GM21360 (cell line): ENCODE measurements around the gene ADAMTS7.
"Not testable (repeated sequence)": the region's sequence is repeated elsewhere in the genome, so short reads cannot be mapped to it uniquely, and the experiment has no call there.

Experiments used
- ATAC-seq: cut with Tn5 transposase; IDR thresholded peaks from one replicate; pipeline ENCODE4 v1.9.1; 2021; ENCODE audit warnings: mild to moderate bottlenecking, moderate library complexity; ENCODE audit not compliant: unreplicated experiment

The ADAMTS7 gene

GRCh38 chr15:78766041-78766440, 45.2 kb downstream of the ADAMTS7 start:
- no peak for ATAC-seq

DNA sequence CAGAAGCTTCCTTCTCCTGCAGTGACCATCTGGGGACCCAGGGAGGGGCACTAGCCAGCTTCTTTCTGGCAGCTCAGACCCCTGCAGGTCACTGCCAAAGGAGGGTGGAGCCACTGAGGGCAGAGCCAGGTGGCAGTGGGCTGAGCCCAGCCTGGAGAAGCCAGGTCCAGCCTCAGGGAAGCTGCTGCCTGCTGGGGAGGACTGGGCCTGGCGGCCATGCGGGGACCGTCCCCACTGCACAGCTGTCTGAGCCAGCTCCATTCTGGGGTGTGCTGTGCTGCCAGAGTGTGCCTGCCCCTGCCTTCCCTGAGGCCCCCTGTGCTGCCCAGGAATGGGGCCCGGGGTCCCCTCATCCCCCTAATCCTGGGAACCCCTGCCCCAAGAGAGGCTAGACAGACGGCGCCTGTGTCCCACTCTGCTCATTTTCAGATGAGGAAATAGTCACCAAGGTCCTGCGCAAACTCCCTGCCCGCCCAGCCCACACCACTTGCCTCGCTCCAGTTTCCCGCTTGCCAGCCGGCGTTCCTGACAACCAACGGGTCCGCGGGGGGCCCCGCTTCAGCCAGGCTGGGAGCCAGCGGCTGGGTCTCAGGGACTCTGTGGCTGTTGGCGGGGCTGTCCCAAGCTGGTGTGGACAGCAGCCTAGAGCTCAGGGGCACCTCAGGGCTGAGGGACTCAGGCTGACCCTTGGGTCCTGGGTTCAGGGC, 46.0 kb downstream of the ADAMTS7 start:
- ATAC-seq, result not testable (repeated sequence)

DNA sequence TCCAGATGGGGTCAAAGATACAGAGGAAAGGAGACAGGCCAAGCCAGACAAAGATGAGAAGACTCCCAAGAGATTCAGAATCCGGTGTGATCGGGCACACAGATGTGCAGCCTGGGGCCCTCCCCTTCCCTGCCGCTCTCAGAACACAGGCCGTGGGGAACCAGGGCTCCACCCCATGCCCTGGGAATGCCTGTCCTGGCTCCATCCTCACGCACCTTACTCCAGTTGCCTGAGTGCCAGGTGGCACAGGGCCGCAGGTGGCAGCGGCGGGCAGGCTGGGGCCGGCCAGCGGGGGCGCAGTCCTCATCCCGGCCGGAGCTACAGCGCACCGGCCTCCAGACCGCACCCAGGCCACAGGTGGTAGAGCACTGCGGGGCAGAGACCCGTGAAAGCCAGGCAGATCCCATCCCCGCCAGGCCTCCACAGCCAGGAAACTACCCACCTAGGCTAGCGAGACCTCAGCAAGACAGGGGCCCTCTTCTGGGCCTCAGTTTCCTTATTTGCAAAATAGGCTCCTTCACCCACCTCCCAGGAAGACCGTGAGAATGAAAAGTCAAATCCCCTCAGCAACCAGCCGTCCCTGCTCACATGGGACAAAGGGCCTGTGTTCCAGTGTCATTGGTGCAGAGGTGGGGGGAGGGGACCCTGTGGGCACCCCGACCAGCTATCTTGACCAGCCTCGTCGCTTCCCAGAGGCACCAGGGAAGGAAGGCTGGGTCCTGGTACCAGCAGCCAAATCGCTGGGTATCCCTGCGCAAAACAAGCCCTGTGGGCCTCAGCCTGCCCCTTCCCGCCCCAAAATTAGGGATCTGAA, 46.7 kb downstream of the ADAMTS7 start:
- ATAC-seq, result not testable (repeated sequence)

DNA sequence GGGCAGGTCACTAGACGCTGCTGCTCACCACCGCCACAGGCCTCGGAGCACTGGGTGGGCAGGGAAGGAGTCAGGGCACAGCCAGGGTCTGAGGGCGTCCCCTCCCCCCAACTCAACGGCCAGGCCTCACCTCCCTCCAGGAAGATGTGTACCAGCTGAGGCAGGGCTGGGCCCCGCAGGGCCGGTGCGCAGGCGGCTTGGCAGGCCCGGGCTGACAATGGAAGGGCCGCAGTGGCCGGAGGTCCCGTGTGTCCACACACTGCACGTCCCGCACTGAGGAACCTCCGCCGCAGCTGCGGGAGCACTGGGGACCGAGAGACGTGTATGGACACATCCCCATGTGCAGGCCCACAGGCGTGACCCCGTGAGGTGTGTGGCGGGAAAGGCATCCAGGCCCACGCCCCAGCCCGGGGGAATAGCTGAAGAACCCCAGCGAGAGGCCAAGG, 47.4 kb downstream of the ADAMTS7 start:
- no peak for ATAC-seq

DNA sequence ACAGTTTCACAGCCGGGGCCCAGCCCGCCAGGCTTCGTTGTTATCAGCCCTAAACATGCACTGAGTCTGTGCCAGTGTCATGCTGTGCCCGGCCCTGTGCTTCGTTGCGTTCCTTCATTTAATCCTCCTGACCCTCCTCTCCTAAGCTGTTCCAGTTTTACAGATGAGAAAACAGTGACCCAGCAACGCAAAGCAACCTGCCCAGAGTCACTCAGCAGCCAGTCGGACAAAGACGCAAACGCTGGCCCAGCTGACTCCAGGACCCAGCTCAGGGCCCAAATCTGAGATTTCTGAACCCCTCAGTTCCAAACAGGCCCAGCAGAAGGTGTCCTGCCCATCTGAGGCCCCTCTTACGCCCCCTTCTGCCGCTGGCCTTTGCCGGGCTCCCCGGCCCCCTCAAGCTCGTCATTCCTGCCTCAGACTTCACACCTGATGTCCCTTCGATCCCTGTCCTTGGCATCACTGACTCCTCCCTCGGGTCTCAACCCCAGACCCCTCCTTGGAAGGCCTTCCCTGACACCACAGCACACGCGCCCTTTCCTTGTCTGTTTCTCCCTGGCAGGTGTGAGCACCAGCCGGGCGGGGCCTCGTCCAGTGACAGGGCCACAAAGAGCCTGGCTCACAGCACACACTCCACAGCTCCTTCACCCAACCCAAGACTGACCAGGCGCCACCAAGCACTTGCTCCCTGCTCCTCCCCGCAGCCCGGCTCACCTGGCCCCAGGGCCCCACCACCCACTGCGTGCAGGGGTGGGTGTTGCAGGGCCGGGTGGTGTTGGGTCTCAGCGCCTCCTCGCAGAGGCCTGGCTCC, 48.1 kb downstream of the ADAMTS7 start:
- no peak for ATAC-seq

DNA sequence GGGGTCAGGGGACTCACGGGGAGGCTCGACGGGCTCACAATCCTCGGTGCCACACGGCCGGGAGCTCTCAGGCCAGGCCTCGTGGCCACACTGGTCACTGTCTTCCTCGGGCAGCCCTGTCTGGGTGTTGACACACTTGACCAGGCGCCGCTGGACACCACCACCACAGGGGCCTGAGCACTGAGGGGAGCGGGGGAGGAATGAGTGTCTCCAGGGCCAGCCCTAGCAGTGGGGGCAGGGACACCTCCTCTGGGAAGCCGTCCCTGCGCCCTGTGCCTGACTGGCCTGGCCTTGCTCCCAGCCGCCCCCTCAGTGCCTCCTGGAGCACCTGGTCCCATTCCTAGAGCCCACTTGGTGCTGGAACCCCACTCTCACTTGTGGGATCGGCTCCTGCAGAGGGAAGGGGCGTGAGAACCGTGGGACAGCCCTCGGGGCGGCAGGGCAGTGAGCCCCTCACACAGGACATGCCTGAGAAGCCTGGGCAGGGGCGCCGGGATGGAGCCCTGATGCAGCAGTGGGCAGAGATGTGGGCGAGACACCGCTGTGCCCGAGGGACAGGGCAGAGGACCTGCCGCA, 48.8 kb downstream of the ADAMTS7 start:
- ATAC-seq, result not testable (repeated sequence)

DNA sequence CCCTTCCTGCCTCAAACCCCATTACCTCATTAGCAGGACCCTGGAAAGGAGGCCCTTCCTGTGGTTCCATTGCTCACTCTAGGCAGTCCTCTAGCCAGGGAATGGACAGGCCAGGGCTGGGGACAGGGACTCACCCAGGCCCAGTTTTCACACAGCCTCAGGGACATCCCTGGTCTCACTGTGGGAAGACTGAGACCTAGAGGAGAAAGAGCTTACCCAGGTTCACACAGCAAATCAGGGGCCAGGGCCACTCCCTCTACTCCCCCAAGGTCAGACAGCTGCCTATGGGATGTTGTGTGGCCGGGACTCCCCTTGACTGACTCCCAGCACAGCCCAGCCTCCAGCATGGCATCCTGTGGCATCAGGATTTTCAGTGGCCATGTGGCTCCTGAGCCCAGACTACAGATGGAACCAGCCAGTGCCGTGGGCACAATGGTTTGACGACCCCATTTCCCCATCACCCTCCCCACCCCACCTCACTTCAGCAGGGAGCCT, 49.3 kb downstream of the ADAMTS7 start:
- ATAC-seq, result no peak

GRCh38 chr15:78761475-78761874, 49.8 kb downstream of the ADAMTS7 start:
- not testable (repeated sequence) for ATAC-seq

DNA sequence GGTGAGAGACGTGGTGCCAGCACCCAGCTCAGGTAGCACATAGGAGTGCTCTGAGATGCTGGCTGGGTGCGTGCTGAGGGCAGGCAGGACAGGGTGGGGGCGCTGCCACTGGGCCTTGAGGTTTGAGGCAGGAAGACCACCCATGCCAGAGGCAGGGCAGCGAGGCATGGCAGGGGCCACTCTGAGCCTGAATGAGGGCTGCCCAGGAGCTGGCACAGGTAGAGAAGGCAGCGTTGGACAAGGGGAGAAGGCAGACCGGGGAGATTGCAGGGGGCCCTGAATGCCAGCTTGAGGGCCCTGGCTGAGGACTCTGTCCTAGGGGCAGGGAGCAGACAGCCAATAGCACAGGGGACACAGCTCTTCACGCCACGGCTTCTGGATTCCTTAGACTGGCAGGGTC, 50.2 kb downstream of the ADAMTS7 start:
- no peak for ATAC-seq

- not testable (repeated sequence) for ATAC-seq
Measured at GRCh38 chr15:78760091-78760882, 51.0 kb downstream of the ADAMTS7 start.

DNA sequence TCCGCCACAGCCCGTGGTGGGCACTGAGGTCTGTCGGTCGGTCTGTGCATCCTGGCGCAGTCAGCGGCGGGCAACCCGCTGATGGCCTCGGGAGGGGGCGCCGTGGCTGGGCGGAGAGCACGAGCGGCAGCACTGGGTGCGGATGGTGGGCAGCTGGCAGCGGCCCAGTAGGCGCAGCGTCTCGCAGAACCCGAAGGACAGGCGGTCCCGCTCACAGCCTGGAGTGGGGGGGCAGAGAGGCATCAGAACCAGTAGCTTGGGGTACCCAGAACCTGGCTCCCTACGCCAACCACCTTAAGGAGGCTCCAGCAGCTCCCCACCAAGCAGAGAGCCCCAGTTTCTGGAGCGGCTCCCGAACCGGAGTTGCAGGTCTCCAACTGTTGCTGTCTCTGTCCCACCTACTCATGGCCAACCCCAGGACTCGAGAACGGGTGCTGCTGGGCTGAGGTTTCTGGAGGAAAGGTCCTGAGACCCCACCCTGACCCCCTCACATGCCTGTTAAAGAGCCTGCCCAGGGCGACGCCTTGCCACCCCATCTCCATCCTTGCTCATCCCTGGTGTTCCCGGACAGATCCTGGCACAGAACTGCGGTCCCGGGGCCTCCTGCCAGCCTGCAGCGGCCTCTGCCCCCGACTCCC, 51.8 kb downstream of the ADAMTS7 start:
- not testable (repeated sequence) for ATAC-seq

DNA sequence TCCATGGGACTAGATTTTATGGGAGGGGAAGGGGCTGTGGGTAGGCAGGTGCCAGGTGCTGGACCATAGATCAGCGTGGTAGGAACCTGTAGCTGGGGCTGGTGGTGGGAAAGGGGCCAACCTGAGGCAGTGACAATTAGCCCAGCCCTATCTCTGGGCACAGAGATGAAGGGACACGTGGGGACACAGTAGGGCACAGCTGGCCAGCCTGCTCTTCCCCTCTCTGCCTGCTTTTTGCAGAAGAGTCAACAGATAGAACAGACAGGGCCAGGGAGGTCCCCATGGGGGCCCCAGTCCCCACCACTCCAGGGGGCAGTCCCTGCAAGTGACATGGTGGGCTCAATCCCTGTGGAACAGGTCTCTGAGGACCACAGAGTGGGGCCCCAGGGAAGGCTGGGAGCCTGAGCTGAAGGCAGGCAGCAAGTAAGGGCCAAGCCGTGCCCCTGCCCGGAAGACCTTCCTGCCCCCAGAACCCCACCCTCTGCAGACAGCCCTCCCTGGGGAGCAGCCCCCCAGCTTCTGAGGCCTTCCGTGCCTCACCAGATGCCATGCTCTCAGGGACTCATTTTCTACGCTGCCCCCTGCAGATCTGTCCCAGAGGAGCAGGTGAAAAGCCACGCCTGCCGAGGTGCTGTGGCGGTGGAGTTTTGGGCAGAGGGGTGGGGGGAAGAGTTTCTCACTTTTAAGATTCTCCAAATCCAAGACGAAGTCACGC, 52.6 kb downstream of the ADAMTS7 start:
- not testable (repeated sequence) for ATAC-seq

- not testable (repeated sequence) for ATAC-seq
Measured at GRCh38 chr15:78758084-78758483, 53.2 kb downstream of the ADAMTS7 start.

- ATAC-seq, result no peak
Measured at GRCh38 chr15:78757636-78757905, 53.7 kb downstream of the ADAMTS7 start.

- ATAC-seq, result peak; percentile 55
Measured at GRCh38 chr15:78756781-78757635, 54.3 kb downstream of the ADAMTS7 start.

GRCh38 chr15:78755900-78756591, 55.2 kb downstream of the ADAMTS7 start:
- ATAC-seq, result not testable (repeated sequence)

DNA sequence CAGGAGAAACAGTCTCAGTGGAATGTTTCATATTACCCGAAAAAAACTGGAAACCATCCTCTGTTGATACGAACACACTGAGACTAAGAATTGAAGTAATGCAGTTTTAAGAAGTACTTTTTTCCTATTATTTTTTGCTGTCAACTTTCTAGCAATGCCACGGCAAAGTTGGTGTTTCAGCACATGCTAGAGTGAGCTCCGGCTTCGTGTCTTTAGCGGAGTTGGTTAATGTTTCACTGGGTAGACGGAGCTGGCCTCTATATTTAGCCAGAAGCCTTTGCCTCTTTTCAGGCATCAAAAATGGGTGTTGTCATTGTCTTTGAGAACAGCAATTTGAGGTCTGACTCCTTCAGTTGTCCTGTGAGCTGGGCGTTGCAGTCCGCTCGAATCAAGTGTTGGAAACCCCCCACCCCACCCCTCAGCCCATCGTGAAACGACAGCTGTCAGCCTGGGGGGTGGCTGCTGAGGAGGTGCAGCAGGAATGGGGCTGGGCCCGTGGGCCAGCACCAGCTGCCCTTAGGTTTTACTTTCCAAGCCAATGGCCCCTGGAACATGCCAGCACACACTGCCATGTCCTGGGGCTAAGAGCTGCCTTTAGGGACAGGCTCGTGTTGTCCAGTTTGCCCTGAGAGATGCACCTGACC, 56.5 kb downstream of the ADAMTS7 start:
- not testable (repeated sequence) for ATAC-seq
